Activated naive CD4-positive, alpha-beta T cell treated with anti-CD3 and anti-CD28 coated beads, Interleukin-2, amount 50 U/mL, for 72 hours (primary cell): ENCODE results near the gene C1orf159. TPM values are rescaled to one million over a fixed set of nuclear protein-coding genes. Genes with fewer than 3 reads are reported as not detected.
"Not testable (repeated sequence)": the region's sequence is repeated elsewhere in the genome, so short reads cannot be mapped to it uniquely, and the experiment has no call there.

Experiments
- ATAC-seq, 2 donors: fragments of 150-1000 bp; cut with Tn5 transposase; 2 replicates each; pipeline ENCODE4 v1.10.0; 2021; ENCODE audit warnings: mild to moderate bottlenecking in 2 of 2, moderate library complexity in 2 of 2
- DNase-seq, 2 donors: peaks; one replicate each; pipeline ENCODE4 v3.0.0; 2021 to 2022; ENCODE audit warnings: low spot score in 2 of 2
- H3K27ac Mint-ChIP-seq, 2 donors: one replicate each; pipeline ENCODE4 v1.8.0; 2022; ENCODE audit warnings: mild to moderate bottlenecking in 2 of 2, mixed read lengths in 2 of 2
- H3K36me3 Mint-ChIP-seq, 2 donors: one replicate each; pipeline ENCODE4 v1.8.0; 2022; ENCODE audit warnings: mixed read lengths in 2 of 2
- H3K9me3 Mint-ChIP-seq, 2 donors: one replicate each; pipeline ENCODE4 v1.8.0; 2022; ENCODE audit warnings: mixed read lengths in 2 of 2
- total RNA-seq, 2 donors: library from RNA; stranded (reverse); gene quantifications; one replicate each; pipeline ENCODE4 v1.2.3, GENCODE V29; 2022

The C1orf159 gene
- total RNA-seq, 2 donors from 2014 or later, result 20.7 to 21.2 TPM

DNA sequence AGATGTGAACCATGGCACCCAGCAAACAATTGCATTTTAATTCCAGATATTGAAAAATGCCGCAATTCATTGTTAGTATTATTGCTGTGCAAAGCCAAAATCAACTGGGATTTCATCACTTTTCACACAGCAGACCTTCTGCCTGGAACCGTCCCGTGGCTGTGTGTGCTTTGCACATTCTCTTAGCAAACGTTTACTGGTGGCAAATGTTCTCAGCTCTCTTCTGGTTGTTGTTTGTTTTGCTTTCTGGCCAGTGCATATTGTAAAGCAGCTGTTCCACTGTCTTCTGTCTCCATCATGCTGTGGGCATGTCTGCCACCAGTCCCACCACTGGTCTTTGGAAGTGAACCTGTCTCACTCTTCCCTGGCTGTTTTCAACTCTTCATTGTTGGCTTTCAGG, 38.0 kb upstream of the C1orf159 start:
- Mint-ChIP-seq H3K27ac (peak overlapping the region in 1 of 2 donors; percentile 87), H3K36me3 (peaks cover 12 to 25% of the 10 kb centered on the region in 2 donors), H3K9me3 (peaks cover 15 to 29% of the 10 kb centered on the region in 2 donors)
- no peak for DNase-seq
- ATAC-seq, result no peak

DNA sequence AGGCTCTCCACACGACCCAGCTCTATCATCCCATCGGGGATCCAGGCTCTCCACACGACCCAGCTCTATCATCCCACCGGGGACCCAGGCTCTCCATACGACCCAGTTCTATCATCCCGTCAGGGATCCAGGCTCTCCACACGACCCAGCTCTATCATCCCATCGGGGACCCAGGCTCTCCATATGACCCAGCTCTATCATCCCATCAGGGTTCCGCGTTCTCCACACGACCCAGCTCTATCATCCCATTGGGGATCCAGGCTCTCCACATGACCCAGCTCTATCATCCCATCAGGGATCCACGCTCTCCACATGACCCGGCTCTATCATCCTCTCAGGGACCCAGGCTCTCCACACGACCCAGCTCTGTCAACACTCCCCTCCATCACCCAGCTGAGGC, 37.3 kb upstream of the C1orf159 start:
- H3K9me3 Mint-ChIP-seq, result peaks cover 15 to 29% of the 10 kb centered on the region in 2 donors
- peak overlapping the region; percentile 8 to 87 for H3K27ac Mint-ChIP-seq
- ATAC-seq, DNase-seq: not testable (repeated sequence)
- H3K36me3 Mint-ChIP-seq, result peaks cover 12 to 25% of the 10 kb centered on the region in 2 donors

DNA sequence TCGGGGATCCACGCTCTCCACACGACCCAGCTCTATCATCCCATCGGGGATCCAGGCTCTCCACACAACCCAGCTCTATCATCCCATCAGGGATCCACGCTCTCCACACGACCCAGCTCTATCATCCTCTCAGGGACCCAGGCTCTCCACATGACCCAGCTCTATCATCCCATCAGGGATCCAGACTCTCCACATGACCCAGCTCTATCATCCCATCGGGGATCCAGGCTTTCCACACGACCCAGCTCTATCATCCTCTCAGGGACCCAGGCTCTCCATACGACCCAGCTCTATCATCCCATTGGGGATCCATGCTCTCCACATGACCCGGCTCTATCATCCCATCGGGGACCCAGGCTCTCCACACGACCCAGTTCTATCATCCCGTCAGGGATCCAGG, 36.5 kb upstream of the C1orf159 start:
- DNase-seq, ATAC-seq: not testable (repeated sequence)
- Mint-ChIP-seq H3K9me3 (peaks cover 15 to 29% of the 10 kb centered on the region in 2 donors), H3K36me3 (peaks cover 12 to 25% of the 10 kb centered on the region in 2 donors), H3K27ac (peak overlapping the region; percentile 8 to 87)

- Mint-ChIP-seq H3K27ac (no peak overlapping the region), H3K36me3 (peaks cover 12 to 25% of the 10 kb centered on the region in 2 donors), H3K9me3 (peaks cover 15 to 29% of the 10 kb centered on the region in 2 donors)
- DNase-seq (no peak), ATAC-seq (no peak)
Measured at GRCh38 chr1:1151306-1151705, 35.4 kb upstream of the C1orf159 start.

DNA sequence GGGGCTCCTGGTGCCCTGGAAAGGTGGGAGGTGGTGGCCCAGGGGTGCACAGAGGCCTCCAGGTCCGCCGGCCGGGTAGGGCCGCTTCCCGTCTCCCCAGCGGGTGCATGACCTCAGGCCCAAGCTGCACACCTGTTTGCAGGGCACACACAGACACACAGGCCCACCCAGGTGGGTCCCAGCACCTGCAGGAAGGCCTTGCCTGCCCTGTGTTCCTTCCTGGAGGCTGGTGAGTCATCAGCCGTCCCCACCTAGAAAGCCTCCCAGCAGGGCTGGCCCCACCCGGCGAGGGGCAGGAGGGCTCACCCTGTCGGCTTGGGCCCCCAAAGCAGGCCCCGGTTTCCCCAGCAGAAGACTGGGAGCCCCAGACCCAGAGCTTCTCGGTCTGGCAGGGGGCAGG, 34.2 kb upstream of the C1orf159 start:
- ATAC-seq (no peak), DNase-seq (no peak)
- Mint-ChIP-seq H3K9me3 (peaks cover 15 to 26% of the 10 kb centered on the region in 2 donors), H3K27ac (no peak overlapping the region), H3K36me3 (peaks cover 12 to 25% of the 10 kb centered on the region in 2 donors)

DNA sequence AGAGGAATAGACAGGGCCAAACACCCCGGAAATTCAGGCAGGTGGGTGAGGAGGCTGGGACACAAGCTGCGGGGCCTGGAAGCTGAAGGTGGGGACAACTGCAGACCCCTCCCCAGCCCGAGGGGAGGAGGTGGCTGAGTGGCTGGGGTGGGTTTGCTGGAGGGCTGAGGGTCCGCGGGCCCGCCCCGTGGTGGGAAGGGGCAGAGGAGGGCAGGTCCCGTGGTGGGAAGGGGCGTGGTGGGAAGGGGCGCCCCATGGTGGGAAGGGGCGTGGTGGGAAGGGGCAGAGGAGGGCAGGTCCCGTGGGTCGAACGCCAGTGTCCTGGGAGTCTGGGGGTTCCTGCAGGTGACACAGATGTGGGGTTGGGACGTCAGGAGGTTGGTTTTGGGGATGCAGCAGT, 33.5 kb upstream of the C1orf159 start:
- Mint-ChIP-seq H3K36me3 (peaks cover 12 to 25% of the 10 kb centered on the region in 2 donors), H3K9me3 (peaks cover 15 to 25% of the 10 kb centered on the region in 2 donors), H3K27ac (peak overlapping the region in 1 of 2 donors; percentile 26)
- no peak for ATAC-seq
- no peak for DNase-seq

DNA sequence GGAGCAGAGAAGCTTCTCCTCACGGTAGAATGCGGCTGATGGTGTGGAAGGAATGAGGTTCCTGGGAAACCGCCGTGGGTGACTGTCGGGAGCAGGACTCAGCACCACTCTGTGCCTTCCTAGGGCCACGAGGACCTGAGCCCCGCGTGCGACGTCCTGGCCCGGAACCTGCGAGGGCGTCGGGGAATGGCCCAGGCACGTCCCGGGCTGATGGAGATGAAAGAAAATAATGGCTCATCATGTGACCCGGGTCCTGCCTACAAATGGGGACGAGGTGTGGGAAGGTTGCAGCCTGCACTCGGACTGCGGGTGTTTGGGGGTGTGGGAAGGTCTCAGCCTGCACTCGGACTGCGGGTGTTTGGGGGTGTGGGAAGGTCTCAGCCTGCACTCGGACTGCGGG, 32.7 kb upstream of the C1orf159 start:
- DNase-seq (no peak), ATAC-seq (no peak)
- H3K36me3 Mint-ChIP-seq, result peaks cover 10 to 16% of the 10 kb centered on the region in 2 donors
- peaks cover 15 to 17% of the 10 kb centered on the region in 2 donors for H3K9me3 Mint-ChIP-seq
- no peak overlapping the region for H3K27ac Mint-ChIP-seq

DNA sequence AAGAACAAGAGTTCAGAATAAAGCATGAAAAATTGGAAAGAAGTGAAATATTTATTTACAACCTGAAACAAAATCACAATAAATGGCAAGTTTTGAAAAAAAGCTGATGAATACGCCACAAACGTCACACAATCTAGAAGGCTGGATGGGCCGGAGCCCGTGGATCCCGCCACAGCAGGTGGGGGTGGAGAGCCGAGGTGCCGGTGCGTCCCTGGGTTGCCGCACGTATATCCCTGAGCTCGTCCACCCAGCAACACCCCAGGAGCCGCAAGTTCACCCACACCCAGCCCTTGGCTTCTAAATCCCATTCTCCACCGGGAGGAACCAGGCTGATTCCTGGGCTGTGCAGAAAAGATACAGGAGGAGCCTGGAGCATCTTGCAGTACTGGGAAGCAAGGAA, 32.2 kb upstream of the C1orf159 start:
- Mint-ChIP-seq H3K27ac (peak overlapping the region in 1 of 2 donors; percentile 2), H3K36me3 (peaks cover 5 to 11% of the 10 kb centered on the region in 2 donors), H3K9me3 (peaks cover 9 to 12% of the 10 kb centered on the region in 2 donors)
- no peak for DNase-seq
- no peak for ATAC-seq

DNA sequence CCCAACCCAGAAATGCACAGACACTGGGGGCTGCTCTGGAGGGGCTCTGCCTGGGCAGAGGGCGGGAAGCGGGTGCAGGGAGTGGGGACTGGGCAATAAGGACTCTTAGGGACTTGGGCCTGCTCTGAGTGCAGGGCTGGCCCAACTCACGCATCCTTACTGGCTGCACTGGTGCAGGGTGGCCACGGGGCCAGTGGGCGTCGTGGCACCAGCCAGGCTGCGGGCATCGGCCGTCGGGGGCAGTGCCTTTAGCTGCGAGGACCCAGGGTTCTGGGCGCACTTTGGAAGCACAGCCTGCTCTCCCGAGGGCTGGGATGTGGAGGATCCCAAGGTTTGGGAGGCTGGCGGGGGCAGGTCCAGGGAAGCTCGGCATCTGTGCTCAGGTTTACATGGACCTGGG, 30.7 kb upstream of the C1orf159 start:
- DNase-seq (no peak), ATAC-seq (no peak)
- no peaks in the 10 kb centered on the region for H3K36me3 Mint-ChIP-seq
- peak overlapping the region in 1 of 2 donors; percentile 31 for H3K27ac Mint-ChIP-seq
- H3K9me3 Mint-ChIP-seq, result no peaks in the 10 kb centered on the region

- Mint-ChIP-seq H3K36me3 (no peaks in the 10 kb centered on the region), H3K27ac (peak overlapping the region in 1 of 2 donors; percentile 31), H3K9me3 (no peaks in the 10 kb centered on the region)
- ATAC-seq (no peak), DNase-seq (no peak)
Measured at GRCh38 chr1:1146026-1146425, 30.1 kb upstream of the C1orf159 start.

DNA sequence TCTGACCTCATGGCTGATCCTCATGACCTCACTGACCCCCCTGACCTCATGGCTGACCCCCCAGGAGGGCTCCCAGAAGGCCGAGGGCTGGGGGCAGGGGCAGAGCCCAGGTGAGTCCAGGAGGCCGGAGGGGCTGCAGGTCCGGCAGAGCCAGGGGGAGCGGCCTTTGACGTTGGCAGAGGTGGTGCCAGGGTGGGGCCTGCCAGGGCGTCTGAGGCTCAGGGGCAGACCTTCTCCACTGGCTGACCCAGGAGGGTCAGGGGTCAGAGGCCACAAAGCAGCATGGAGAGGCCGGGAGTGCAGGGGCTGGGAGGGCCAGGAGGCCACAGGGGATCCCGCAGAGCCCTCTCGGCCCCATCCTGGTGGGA, 29.6 kb upstream of the C1orf159 start:
- DNase-seq (no peak), ATAC-seq (no peak)
- peak overlapping the region in 1 of 2 donors; percentile 94 for H3K27ac Mint-ChIP-seq
- no peaks in the 10 kb centered on the region for H3K36me3 Mint-ChIP-seq
- no peaks in the 10 kb centered on the region for H3K9me3 Mint-ChIP-seq

- no peak for ATAC-seq
- Mint-ChIP-seq H3K36me3 (no peaks in the 10 kb centered on the region), H3K9me3 (no peaks in the 10 kb centered on the region), H3K27ac (peak overlapping the region; percentile 79 to 94)
- no peak for DNase-seq
Measured at GRCh38 chr1:1144843-1145546, 29.1 kb upstream of the C1orf159 start.

DNA sequence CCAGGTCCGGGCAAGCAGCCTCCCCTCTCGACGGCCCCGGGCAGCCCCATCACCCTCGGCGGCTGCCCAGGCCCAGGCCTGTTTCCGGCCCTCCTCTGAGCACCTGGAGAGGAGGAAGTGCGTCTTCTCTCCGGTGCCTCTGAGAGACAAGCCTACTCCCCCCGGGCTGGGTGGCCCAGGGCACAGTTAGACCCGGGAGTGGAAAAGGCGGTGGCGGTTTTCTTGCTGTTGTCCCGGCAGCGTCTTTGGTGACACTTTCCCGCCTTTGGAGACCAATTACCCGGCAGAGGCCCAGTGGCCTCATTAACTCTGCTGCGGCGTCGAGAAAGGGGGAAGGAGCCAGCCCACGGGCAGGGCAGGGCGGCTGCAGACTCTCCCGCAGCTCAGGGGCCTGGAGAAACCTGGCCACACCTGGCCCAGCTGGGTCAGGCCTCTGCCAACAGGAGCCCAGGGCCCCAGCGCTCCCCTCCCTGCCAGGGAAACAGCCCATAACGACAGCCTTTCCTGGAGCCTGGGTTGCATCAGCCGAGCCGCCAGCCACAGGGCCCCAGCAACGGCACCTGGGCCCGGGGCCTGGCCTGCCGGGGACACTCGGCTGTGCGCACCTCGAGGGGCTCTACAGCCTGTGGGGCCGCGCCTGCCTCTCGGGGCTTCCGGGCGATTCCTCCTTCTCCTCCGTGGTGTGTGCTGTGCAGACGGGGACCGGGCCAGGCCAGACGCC, 28.4 kb upstream of the C1orf159 start:
- peak; percentile 83 to 91 for ATAC-seq
- peak; percentile 65 to 82 for DNase-seq
- Mint-ChIP-seq H3K9me3 (no peaks in the 10 kb centered on the region), H3K27ac (peak overlapping the region; percentile 92 to 94), H3K36me3 (no peaks in the 10 kb centered on the region)

DNA sequence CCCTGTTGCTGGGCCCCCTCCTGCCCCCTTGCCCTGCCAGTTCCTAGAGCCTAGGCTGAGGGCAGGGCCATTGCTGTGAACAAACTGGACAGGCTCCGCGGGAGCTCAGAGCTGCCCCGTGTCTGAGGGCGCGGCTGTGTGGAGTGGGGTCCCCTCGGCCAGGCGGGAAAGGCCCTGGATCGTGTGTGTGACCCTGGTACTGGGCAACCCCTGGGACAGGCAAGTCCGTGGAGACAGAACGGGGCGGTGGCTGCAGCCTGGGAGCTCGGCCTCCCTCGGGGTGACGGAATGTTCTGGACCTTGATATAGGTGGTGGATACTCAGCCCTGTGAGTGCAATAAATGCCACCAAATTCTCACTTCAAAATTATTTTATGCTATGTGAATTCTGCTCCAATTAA, 27.7 kb upstream of the C1orf159 start:
- Mint-ChIP-seq H3K9me3 (no peaks in the 10 kb centered on the region), H3K36me3 (no peaks in the 10 kb centered on the region), H3K27ac (peak overlapping the region; percentile 92 to 94)
- no peak for ATAC-seq
- no peak for DNase-seq

DNA sequence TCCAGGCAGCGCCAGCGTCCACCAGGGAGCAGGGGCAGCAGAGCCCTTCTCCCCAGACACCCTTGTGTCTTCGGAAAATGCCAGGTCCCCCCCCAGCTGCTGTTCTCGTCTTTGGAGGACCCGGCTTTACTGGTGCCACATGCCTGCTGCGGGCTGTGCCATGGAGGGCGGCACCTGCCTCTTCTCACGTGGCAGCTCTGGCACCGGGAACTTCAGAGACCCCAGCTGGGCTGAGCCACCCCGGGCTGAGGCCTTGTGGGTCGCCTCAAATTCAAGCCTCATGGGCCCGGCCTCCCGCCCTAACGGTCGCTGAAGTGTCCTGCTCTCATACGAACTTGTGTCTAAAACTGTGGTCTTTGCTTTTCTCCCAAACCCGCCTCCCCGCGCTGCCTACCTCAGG, 27.0 kb upstream of the C1orf159 start:
- H3K36me3 Mint-ChIP-seq, result no peaks in the 10 kb centered on the region
- peak overlapping the region in 1 of 2 donors; percentile 94 for H3K27ac Mint-ChIP-seq
- no peak for ATAC-seq
- no peaks in the 10 kb centered on the region for H3K9me3 Mint-ChIP-seq
- no peak for DNase-seq

DNA sequence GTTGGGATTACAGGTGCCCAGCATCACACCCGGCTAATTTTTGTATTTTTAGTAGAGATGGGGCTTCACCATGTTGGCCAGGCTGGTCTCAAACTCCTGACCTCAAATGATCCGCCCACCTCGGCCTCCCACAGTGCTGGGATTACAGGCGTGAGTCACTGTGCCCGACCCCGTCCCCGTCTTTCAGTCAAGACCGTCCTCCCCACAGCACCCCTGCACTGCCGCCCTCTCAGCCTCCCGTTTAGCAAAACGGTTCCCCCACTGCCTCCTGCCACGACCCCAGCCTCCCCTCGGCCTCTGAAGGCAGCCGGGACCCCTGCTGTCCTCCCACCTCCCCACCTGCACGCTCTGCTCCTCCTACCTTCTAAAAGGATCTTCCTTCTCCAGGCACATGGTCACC, 26.5 kb upstream of the C1orf159 start:
- not testable (repeated sequence) for DNase-seq
- H3K27ac Mint-ChIP-seq, result peak overlapping the region in 1 of 2 donors; percentile 94

GRCh38 chr1:1141911-1142250, 26.0 kb upstream of the C1orf159 start:
- Mint-ChIP-seq H3K9me3 (no peaks in the 10 kb centered on the region), H3K27ac (peak overlapping the region in 1 of 2 donors; percentile 94)
- ATAC-seq, result no peak

More for the DNA sequence above, 26.5 kb upstream of the C1orf159 start:
- H3K9me3 Mint-ChIP-seq, ATAC-seq, H3K36me3 Mint-ChIP-seq: not testable (repeated sequence)

More at GRCh38 chr1:1141911-1142250, 26.0 kb upstream of the C1orf159 start:
- no peak for DNase-seq
- H3K36me3 Mint-ChIP-seq, result no peaks in the 10 kb centered on the region
